ENCODE results near the gene CPA4.

The CPA4 gene

DNA sequence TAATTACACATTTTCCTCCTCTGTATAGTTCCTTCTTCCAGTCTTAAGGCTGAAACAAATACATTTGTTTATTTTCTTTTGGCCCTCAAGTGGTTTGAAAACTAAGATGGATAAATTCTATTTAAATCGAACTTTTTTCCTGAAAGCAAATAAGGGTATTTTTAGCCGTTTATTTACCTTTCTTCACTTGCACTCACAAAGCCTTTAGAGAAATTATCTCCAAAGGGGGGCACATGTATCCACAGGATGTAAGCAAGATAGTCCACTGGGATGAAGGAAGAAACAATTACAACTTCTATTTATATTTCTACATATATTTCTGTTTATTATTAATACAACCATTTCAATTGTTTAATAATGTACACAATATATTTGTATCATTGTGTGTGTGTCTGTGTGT lies 10.2 kb downstream of the CPA4 start:
- no peak for TF ChIP-seq GABPA (IDR thresholded peaks at IDR 0.05; ENCODE audit: low read depth)
- TF ChIP-seq, protein P1, sequence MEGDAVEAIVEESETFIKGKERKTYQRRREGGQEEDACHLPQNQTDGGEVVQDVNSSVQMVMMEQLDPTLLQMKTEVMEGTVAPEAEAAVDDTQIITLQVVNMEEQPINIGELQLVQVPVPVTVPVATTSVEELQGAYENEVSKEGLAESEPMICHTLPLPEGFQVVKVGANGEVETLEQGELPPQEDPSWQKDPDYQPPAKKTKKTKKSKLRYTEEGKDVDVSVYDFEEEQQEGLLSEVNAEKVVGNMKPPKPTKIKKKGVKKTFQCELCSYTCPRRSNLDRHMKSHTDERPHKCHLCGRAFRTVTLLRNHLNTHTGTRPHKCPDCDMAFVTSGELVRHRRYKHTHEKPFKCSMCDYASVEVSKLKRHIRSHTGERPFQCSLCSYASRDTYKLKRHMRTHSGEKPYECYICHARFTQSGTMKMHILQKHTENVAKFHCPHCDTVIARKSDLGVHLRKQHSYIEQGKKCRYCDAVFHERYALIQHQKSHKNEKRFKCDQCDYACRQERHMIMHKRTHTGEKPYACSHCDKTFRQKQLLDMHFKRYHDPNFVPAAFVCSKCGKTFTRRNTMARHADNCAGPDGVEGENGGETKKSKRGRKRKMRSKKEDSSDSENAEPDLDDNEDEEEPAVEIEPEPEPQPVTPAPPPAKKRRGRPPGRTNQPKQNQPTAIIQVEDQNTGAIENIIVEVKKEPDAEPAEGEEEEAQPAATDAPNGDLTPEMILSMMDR (IDR thresholded peaks at IDR 0.05; ENCODE audit: insufficient read depth, low read length), result no peak
- no peak for TF ChIP-seq SPI1 (IDR thresholded peaks at IDR 0.05; ENCODE audit: borderline replicate concordance, low read depth)
- TF ChIP-seq, protein P2, sequence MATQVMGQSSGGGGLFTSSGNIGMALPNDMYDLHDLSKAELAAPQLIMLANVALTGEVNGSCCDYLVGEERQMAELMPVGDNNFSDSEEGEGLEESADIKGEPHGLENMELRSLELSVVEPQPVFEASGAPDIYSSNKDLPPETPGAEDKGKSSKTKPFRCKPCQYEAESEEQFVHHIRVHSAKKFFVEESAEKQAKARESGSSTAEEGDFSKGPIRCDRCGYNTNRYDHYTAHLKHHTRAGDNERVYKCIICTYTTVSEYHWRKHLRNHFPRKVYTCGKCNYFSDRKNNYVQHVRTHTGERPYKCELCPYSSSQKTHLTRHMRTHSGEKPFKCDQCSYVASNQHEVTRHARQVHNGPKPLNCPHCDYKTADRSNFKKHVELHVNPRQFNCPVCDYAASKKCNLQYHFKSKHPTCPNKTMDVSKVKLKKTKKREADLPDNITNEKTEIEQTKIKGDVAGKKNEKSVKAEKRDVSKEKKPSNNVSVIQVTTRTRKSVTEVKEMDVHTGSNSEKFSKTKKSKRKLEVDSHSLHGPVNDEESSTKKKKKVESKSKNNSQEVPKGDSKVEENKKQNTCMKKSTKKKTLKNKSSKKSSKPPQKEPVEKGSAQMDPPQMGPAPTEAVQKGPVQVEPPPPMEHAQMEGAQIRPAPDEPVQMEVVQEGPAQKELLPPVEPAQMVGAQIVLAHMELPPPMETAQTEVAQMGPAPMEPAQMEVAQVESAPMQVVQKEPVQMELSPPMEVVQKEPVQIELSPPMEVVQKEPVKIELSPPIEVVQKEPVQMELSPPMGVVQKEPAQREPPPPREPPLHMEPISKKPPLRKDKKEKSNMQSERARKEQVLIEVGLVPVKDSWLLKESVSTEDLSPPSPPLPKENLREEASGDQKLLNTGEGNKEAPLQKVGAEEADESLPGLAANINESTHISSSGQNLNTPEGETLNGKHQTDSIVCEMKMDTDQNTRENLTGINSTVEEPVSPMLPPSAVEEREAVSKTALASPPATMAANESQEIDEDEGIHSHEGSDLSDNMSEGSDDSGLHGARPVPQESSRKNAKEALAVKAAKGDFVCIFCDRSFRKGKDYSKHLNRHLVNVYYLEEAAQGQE (IDR thresholded peaks at IDR 0.05; ENCODE audit: insufficient replicate concordance, low read depth), result no peak
- TF ChIP-seq POLR2AphosphoS5 (IDR thresholded peaks at IDR 0.05; ENCODE audit: low read depth), result no peak
- no peak overlapping the region for H3K4me3 ChIP-seq (replicated peaks; ENCODE audit: insufficient read depth, low read length)
- no peak overlapping the region for H3K27ac ChIP-seq (replicated peaks)
- no peak for DNase-seq (ENCODE audit: low read depth in 1 of 2, low spot score in 1 of 2)
- peaks cover 2% of the 10 kb centered on the region for H3K27me3 ChIP-seq (ENCODE audit: insufficient read depth, poor library complexity, severe bottlenecking)

DNA sequence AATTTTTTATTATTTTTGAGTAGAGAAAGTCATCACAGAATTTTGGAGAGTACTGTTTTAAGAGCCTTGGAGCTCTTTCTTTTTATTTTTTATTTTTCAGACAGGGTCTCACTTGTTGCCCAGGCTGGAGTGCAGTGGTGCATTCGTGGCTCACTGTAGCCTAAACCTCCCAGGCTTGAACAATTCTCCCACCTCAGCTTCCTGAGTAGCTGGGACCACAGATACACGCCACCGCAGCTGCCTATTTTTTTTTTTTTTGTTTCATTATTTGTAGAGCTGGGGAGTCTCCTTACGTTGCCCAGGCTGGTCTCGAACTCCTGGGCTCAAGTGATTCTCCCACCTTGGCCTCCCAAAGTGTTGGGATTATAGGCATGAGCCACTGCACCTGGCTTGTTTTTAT lies 10.6 kb downstream of the CPA4 start:
- no peak overlapping the region for H3K4me3 ChIP-seq (replicated peaks; ENCODE audit: insufficient read depth, low read length)
- TF ChIP-seq, protein P2 (IDR thresholded peaks at IDR 0.05; ENCODE audit: insufficient replicate concordance, low read depth), result no peak
- DNase-seq (ENCODE audit: low read depth in 1 of 2, low spot score in 1 of 2), result no peak
- peaks cover 2% of the 10 kb centered on the region for H3K27me3 ChIP-seq (ENCODE audit: insufficient read depth, poor library complexity, severe bottlenecking)
- no peak overlapping the region for H3K27ac ChIP-seq (replicated peaks)

DNA sequence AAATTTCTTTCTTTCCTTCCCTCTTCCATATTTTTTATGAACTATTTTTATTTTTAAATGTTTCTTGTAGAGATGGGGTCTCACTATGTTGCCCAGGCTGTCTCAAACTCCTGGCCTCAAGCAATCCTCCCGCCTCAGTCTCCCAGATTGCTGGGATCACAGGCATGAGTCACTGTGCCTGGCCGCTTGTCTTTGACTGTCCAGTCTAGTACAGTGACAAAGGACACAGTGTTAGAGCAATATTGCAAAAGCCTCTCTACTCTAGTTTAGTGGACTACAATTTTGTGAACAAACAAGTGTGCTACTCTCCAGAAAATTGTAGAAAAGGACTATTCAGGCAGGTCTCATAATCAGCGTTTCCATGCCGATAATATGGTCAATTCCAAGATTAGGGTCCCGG lies 11.0 kb downstream of the CPA4 start:
- Histone ChIP-seq H3K27me3 (ENCODE audit: insufficient read depth, poor library complexity, severe bottlenecking) (peaks cover 2% of the 10 kb centered on the region), H3K4me3 (replicated peaks; ENCODE audit: insufficient read depth, low read length) (no peak overlapping the region), H3K27ac (replicated peaks) (no peak overlapping the region)
- TF ChIP-seq, protein P1 (IDR thresholded peaks at IDR 0.05; ENCODE audit: insufficient read depth, low read length), result no peak
- TF ChIP-seq GABPA (IDR thresholded peaks at IDR 0.05; ENCODE audit: low read depth) (no peak), SPI1 (IDR thresholded peaks at IDR 0.05; ENCODE audit: borderline replicate concordance, low read depth) (no peak), POLR2AphosphoS5 (IDR thresholded peaks at IDR 0.05; ENCODE audit: low read depth) (no peak)
- DNase-seq (ENCODE audit: low read depth in 1 of 2, low spot score in 1 of 2), result no peak

DNA sequence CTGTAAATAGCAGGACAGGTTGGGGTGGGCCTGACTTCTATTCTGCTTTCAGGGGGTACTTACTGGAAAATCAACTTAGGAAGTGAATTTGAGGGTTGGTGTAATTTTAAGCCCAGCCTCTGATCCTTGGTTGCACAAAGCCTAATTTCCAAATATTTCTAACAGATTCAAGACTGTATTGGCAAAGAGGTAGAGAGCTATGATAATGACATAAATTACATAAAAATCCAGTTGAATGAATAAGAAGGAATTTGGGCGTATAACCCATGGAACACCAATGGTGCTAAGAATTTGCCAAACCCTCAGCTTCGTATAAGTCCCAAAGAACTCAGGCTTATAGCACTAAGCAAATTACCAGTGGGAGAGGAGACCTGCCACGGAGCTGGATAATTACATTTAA lies 11.9 kb downstream of the CPA4 start:
- TF ChIP-seq SPI1 (IDR thresholded peaks at IDR 0.05; ENCODE audit: borderline replicate concordance, low read depth) (no peak), GABPA (IDR thresholded peaks at IDR 0.05; ENCODE audit: low read depth) (no peak), POLR2AphosphoS5 (IDR thresholded peaks at IDR 0.05; ENCODE audit: low read depth) (no peak)
- H3K27ac ChIP-seq (replicated peaks), result no peak overlapping the region
- peaks cover 2% of the 10 kb centered on the region for H3K27me3 ChIP-seq (ENCODE audit: insufficient read depth, poor library complexity, severe bottlenecking)
- no peak overlapping the region for H3K4me3 ChIP-seq (replicated peaks; ENCODE audit: insufficient read depth, low read length)
- no peak for DNase-seq (ENCODE audit: low read depth in 1 of 2, low spot score in 1 of 2)

DNA sequence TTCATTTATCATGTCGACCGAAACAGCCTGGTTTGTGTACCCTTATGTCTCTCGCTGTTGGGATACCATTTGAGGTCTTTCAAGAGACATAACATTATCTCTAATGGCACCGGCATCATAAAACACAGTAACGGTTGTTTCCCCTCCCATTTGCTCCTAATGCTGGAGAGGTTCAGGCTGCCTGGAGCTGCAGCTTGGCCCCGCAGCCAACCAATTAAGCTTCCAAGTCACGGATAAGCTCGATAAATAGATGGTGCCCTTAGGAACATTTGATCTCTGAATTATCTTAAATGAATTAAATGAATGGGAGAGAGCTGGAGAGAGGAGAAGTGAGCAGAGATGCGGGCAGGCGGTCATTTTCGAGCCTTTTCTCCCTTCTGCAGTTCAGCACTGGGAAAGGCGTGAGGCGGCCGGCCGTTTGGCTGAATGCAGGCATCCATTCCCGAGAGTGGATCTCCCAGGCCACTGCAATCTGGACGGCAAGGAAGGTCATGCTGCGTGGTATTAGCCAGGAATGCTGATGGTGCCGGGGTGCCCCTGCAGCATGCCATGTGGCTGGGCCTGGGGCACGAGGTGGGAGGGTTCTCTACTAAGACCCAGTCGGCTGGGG lies 12.6 kb downstream of the CPA4 start:
- Histone ChIP-seq H3K4me3 (replicated peaks; ENCODE audit: insufficient read depth, low read length) (no peak overlapping the region), H3K27me3 (ENCODE audit: insufficient read depth, poor library complexity, severe bottlenecking) (peaks cover 2% of the 10 kb centered on the region), H3K27ac (replicated peaks) (no peak overlapping the region)
- no peak for DNase-seq (ENCODE audit: low read depth in 1 of 2, low spot score in 1 of 2)
- TF ChIP-seq, protein P1 (IDR thresholded peaks at IDR 0.05; ENCODE audit: insufficient read depth, low read length), result no peak
- no peak for TF ChIP-seq GABPA (IDR thresholded peaks at IDR 0.05; ENCODE audit: low read depth)
- no peak for TF ChIP-seq POLR2AphosphoS5 (IDR thresholded peaks at IDR 0.05; ENCODE audit: low read depth)
- TF ChIP-seq, protein P2 (IDR thresholded peaks at IDR 0.05; ENCODE audit: insufficient replicate concordance, low read depth), result no peak
- TF ChIP-seq SPI1 (IDR thresholded peaks at IDR 0.05; ENCODE audit: borderline replicate concordance, low read depth), result no peak
